HT1080 (cell line): Measurements from ENCODE around the gene AFG1L. TPM values are rescaled to one million over a fixed set of nuclear protein-coding genes. Genes with fewer than 3 reads are reported as not detected.
A peak's percentile ranks its signal among the peaks of the same experiment; 100 is the strongest.
"Not testable (repeated sequence)": the region's sequence is repeated elsewhere in the genome, so short reads cannot be mapped to it uniquely, and the experiment has no call there.

Experiments used
- DNase-seq: peaks from one replicate; pipeline ENCODE4 v3.0.0-alpha.2; 2015; ENCODE audit warnings: low read depth
- polyA plus RNA-seq, 2 experiments: library from polyadenylated mRNA; depleted of rRNA; stranded (reverse); fragments of >200 nt; gene quantifications; 2 replicates each; pipeline ENCODE4 v1.2.3, GENCODE V29; 2015
- total RNA-seq: library from RNA; depleted of rRNA; stranded (reverse); fragments of >200 nt; shearing (Covaris generic); gene quantifications from 2 replicates; pipeline ENCODE4 v1.2.3, GENCODE V29; 2014; rRNA removed

The AFG1L gene
- total RNA-seq, result 2.7 and 8.8 TPM in 2 replicates
- polyA plus RNA-seq (2015; cell fraction: cytosol; rRNA removed), result 4.2 and 7.0 TPM in 2 replicates
- polyA plus RNA-seq (2015; cell fraction: nucleus; rRNA removed), result 5.1 and 6.3 TPM in 2 replicates

GRCh38 chr6:108294727-108295625, at the start of gene AFG1L:
Gene AFG1L, plus strand, starts transcription at chr6:108295054. Its CDS starts 26 bp downstream, at chr6:108295080.
- peak; percentile 91 for DNase-seq

- DNase-seq, result not testable (repeated sequence)
These were observed 49.8 kb upstream of the AFG1L start for GRCh38 chr6:108245095-108245494.

DNA sequence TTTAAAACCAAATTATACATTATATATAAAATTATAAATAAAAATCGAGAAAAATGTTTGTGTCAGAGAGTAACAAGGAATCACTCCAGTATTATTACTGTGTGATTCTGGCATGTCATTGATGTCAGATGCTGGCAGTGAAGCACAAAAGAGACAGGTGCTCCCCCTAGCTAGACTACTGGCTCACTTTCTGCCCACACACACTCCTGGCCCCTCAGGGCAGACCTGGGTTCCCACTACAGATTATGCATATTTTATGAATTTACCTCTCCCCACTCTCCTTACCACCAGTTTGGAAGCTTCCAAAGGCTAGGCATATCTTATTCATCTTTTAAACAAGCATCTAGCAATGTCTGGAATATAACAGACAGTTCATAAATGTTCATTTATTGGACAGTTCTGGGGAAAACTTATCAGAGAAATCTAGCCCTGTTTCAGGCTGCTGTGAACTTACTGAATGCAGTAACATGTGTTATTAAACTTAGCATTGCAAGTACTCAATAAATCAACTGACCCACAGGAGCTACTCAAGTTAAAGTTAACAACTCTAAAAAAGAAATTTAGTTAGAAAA, 46.8 kb upstream of the AFG1L start:
- no peak for DNase-seq

- DNase-seq, result peak; percentile 16
These were observed 44.5 kb upstream of the AFG1L start for GRCh38 chr6:108250240-108250866.

GRCh38 chr6:108251252-108251651, 43.6 kb upstream of the AFG1L start:
- no peak for DNase-seq

DNA sequence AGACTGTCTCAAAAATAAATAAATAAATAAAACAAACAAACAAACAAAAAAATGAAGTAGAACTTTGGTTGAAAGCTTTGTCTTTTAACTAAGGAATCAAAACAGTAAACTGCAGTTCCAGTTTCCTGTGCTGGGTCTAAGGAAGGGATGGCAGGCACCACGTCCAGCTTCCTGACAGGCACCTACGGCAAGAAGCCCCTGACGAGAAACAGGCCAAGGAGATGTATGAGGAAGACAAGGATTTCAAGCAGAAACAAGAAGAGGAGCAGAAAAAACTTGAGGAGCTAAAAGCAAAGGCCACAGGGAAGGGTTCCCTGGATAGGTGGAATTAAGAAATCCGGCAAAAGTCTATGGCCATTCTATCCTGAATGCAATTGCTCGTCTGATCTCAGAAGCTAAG, 42.8 kb upstream of the AFG1L start:
- no peak for DNase-seq

GRCh38 chr6:108253241-108253640, 41.6 kb upstream of the AFG1L start:
- DNase-seq, result no peak

GRCh38 chr6:108254433-108255410, 40.1 kb upstream of the AFG1L start:
- DNase-seq, result no peak

DNA sequence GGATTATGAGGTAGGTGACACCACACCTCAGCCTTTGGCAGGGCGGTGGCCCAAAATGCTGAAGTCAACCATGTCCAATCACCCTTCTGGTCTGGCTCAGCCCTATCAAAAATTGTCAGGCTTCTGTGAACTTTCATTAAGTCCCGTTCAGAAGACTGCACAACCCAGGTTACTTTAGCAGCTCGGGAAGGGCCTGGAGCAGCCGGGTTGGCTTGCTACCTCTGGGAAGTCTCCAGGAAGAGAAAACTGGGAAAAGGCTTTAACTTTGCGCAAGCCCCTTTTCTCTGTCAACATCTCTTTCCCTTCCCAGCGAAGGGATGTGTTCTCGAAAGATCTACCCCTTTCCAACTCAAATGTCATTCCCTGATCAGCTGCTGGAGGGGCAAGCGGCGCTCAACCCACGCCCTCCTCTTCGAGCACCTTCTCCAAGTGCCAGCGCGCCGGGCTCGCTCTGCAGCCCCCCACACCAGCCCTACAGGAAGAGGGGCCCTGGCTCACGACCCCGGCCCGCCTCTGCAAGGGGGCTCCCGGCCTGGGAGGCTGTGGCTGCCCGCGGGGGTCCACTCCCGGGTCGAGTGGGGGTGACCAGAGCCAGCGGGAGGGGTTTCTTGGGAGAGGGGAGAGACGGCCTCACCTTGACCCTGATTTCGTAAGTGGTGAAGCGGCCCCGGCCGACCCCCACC, 34.6 kb upstream of the AFG1L start:
- DNase-seq, result peak; percentile 35

DNA sequence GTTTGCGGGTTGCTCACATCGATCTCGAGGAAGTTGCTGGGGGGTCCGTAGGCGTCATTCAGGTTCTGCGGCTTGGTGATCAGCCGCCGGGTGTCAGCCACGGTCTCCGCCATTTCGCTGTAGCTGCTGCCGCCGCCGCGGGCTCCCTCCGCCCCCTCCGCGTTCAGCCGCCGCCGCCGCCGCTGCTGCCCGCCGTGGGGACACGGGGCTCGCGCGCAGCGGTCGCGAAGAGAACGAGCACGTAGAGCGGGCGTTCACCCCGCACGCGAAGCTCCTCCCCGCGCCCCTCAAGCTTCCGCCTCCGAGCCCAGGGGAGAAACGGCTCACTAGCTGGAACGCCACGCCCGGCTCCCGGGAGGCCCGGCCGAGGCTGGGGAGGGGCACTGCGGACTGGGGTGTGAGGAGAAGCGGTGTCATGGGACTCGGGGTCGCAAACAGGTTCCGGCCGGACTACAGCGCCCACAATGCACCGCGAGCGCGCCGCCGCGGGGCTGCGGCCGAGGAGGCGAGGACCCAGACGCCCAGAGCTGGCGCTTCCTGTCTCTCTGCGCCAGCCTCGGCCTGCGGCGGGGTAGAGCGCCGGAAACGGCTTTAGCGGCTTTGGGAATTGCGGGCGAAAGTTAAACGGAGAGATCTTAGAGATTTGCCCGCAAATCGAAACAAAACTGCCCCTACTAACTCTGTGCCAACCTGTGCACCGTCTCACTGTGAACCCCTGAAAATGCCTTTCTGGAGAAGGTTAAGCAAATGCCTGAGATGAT, 33.9 kb upstream of the AFG1L start, which contains the start of gene SNX3:
Gene SNX3 (minus strand): TSS at position 232 of the 761 bp plus-strand sequence. CDS start 119 bp downstream, at position 113.
- peak; percentile 98 for DNase-seq

DNA sequence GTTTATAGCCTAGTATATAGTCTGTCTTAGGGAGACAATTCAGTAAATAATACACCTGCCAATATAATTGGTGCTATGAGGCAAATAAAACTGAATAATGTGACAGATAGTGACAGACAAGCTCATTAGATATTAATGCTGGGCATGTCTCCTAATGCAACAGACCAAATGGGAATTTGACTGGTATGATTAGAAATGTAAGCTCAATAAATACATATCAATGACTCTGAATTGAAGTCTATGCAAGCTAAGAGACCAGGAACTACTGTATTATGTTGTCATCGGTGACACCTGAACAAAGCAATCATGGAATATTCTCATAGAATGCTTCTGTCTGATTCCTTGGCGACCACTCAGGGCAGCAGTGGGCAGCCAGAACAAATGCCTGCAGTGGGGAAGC, 31.5 kb upstream of the AFG1L start:
- DNase-seq, result no peak

DNA sequence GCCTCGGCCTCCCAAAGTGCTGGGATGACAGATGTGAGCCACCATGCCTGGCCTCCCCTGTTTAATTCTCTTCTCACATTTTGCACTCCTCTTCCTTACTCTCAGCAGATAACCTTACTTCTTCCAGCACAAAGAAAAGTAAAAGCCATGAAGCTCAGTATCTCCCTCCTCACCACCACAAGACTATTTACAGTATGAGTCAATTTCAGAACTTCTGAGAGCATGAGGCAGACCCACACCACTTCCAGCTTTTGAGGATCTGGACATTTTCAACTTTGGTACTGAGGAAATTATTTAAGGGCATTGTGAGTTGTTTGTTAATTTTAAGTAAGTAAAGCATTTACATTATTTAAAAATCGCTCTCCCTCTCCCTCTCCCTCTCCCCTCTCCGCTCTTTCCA, 26.0 kb upstream of the AFG1L start:
- peak; percentile 33 for DNase-seq

DNA sequence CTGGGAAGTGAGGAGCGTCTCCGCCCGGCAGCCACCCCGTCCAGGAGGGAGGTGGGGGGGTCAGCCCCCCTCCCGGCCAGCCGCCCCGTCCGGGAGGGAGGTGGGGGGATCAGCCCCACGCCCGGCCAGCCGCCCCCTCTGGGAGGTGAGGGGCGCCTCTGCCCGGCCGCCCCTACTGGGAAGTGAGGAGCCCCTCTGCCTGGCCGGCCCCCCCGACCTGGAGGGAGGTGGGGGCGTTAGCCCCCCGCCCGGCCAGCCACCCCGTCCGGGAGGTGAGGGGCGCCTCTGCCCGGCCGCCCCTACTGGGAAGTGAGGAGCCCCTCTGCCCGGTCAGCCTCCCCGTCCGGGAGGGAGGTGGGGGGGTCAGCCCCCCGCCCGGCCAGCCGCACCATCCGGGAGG, 24.9 kb upstream of the AFG1L start:
- DNase-seq, result not testable (repeated sequence)

DNA sequence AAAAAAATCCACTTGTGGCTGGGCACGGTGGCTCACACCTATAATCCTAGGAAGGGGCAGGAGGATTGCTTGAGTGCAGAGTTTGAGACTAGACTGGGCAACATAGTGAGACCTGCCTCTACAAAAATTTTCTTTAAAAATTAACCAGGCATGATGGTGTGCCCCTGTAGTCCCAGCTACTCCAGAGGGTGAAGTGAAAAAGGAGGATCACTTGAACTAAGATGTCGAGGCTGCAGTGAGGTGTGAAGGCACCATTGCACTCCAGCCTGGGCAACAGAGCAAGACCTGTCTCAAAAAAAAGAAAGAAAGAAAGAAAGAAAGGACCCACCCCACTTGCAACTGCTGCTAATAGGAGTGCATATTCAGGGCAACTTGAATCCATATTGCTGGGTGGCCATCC, 20.3 kb upstream of the AFG1L start:
- no peak for DNase-seq

GRCh38 chr6:108275976-108276375, 18.9 kb upstream of the AFG1L start:
- no peak for DNase-seq

- DNase-seq, result no peak
These were observed 17.6 kb upstream of the AFG1L start for GRCh38 chr6:108277295-108277694.

DNA sequence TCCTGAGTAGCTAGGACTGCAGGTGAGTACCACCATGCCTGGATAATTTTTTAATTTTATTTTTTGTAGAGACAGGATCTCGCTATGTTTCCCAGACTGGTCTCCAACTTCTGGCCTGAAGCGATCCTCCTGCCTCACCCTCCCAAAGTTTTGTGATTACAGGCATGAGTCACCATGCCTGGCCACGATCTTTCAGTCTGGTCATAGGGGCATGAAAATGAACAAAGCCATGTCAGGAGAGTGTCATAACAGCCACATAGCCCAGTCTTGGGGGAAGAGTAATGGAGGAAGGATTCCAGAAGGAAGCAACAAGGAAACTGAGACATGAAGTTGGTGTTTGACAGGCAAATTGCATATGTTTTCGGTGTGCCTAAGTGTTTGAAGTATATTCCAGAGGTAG, 17.0 kb upstream of the AFG1L start:
- peak; percentile 13 for DNase-seq

- no peak for DNase-seq
These were observed 9.5 kb upstream of the AFG1L start for GRCh38 chr6:108285381-108285780.

GRCh38 chr6:108286366-108286765, 8.5 kb upstream of the AFG1L start:
- DNase-seq, result no peak
